ENCODE data around the gene NUMB.
"Not testable (repeated sequence)": the region's sequence is repeated elsewhere in the genome, so short reads cannot be mapped to it uniquely, and the experiment has no call there.

The NUMB gene

DNA sequence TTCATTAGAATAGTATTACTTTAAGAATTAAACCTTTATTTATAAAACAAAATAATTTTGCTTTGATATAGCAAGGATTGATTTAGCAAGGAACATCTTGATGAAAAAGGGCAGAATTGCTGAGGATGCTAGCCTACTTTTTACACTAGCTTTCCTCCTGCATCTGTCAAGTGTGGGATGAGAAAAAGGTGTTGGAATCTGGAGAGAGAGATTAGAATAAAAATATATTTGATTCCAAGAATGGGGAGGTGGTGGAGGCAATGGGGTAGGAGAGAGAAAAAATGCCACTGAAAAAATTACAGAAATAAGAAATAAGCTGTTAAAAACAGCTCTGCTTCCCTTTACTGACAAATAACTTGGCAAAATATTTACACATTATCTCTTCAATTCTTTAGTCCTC is 98.9 kb downstream of the NUMB start:
- DNase-seq (ENCODE audit: low spot score): no peak

GRCh38 chr14:73358187-73358586 is 100.2 kb downstream of the NUMB start:
- no peak for DNase-seq (ENCODE audit: low spot score)

- not testable (repeated sequence) for DNase-seq (ENCODE audit: low spot score)
Measured at GRCh38 chr14:73349091-73349490, 109.3 kb downstream of the NUMB start.

DNA sequence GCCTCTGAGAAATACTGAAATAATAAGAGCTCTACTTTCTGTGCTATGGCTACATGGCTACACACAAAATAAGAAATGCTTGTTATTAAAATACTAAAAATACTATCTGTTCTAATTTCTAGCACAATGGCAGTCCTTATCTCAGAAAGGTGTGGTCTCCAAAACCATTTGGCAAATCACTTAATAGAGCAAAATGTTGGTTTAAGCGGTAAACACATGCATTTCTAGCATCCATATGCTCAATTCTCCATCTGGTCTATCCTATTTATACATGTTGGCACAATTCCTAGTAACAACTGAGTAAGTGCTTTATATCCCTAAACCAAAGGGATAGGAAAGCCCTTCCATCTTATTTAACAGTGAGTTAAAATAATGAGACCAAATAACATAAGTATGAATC is 114.0 kb downstream of the NUMB start:
- DNase-seq (ENCODE audit: low spot score): no peak

GRCh38 chr14:73342670-73343069 is 115.7 kb downstream of the NUMB start:
- DNase-seq (ENCODE audit: low spot score): no peak

DNA sequence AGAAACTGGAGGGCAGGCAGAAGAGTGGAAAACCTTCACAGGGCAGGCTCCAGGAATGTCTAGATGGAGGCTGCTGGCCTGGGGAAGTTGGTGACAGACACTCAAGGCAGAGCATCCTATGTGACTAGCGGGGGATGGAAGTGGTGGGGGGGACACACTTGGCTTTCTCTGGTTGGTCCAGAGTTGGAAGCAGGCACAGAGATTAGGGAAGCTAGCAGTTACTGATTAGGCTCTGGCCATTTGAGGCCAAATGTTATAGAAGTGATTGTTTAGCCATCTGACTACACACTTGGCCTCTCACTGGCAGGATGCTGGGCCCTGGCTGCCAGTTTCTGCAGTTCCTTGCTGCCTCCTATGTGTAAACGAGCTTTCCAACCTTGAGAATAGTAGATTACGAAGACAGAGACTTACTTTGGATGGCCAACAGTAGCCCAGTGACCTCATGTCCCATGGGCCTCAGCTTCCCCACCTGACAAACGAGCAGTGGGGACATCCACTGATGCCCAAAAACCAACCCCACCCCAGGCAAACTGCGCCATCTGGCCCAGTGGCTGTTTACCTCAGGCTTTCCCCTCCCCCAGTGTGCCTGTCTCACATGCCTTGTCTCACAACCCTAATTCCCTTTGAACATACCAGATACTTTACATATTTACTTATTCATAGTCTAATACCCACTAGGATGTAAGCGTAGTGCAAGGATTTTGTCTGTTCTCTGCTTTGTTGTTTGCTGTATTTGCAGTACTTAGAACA is 118.3 kb downstream of the NUMB start:
- no peak for DNase-seq (ENCODE audit: low spot score)

- no peak for DNase-seq (ENCODE audit: low spot score)
Measured at GRCh38 chr14:73339206-73339605, 119.1 kb downstream of the NUMB start.

- DNase-seq (ENCODE audit: low spot score): no peak
Measured at GRCh38 chr14:73338551-73338950, 119.8 kb downstream of the NUMB start.

DNA sequence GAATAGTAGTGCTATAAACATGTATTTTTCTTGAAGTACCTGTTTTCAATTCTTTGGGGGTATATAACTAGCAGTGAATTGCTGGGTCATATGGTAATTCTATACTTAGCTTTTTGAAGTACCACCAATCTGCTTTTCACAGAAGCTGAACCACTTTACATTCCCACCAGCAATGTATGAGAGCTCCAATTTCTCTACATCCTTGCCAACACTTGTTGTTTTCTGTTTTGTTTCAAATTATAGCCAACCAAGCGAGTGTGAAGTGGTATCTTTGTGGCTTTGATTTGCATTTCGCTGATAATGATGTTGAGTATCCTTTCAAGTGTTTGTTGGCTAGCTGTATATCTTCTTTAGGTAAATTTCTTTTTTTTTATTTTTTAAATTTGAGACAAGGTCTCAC is 125.3 kb downstream of the NUMB start:
- no peak for DNase-seq (ENCODE audit: low spot score)

DNA sequence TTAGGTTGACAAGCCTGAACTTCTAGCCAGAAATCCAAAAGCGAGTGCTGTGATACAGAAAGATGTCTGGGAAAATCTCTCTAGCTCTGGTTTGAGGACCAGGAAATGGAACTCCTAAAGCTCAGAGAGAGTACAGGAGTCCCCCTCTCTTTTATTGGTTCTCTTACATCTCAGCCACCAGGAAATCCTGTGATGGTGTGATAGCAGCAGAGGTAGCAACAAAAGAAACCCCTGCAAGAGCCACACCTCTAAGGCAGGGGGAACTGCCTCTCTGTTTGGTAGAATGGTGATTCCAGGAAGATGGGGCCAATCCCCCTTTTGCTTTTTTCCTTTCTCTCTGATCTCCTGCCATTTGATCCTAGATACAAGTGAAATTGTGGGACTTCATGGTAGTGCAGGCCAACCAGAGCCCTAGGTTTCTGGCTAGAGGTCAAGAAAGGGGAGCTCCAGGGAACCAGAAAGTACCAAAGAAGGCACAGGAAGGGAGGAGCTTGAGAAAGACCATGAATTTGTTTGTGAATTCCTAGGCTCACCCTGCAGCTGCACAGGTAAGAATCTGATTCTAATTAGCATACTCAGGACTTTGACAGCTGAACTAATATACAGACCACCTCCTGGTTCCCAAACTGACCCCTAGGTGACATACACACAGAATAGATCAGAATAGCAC is 132.6 kb downstream of the NUMB start:
- no peak for DNase-seq (ENCODE audit: low spot score)

GRCh38 chr14:73325063-73325462 is 133.3 kb downstream of the NUMB start:
- no peak for DNase-seq (ENCODE audit: low spot score)

GRCh38 chr14:73324533-73324932 is 133.8 kb downstream of the NUMB start:
- no peak for DNase-seq (ENCODE audit: low spot score)

GRCh38 chr14:73323896-73324399 is 134.4 kb downstream of the NUMB start:
- DNase-seq (ENCODE audit: low spot score): no peak

GRCh38 chr14:73313151-73313550 is 145.2 kb downstream of the NUMB start:
- DNase-seq (ENCODE audit: low spot score): no peak

DNA sequence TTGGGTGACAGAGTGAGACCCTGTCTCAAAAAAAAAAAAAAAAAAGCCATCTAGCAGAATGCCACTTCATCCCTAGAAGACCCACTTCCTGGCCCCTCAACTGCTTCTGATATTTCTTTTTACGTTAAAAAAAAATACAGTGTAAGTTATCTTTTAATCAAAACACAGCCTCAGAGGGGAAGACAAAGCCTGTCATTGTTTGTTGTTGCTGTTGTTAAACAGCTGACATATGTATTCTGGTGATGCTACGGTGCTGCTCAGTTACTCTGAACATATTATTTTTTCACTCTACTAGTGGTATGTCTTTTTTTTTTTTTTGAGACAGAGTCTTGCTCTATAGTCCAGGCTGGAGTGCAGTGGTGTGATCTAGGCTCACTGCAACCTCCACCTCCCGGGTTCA is 145.7 kb downstream of the NUMB start:
- DNase-seq (ENCODE audit: low spot score): no peak

- DNase-seq (ENCODE audit: low spot score): no peak
Measured at GRCh38 chr14:73311708-73312030, 146.7 kb downstream of the NUMB start.

DNA sequence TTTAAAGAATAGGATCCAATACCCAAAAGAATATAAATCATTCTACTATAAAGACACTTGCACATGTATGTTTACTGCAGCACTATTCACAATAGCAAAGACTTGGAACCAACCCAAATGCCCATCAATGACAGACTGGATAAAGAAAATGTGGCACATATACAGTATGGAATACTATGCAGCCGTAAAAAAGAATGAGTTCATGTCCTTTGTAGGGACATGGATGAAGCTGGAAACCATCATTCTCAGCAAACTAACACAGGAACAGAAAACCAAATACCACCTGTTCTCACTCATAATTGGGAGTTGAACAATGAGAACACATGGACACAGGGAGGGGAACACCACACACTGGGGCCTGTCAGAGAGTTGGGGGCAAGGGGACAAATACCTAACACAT is 149.1 kb downstream of the NUMB start:
- not testable (repeated sequence) for DNase-seq (ENCODE audit: low spot score)

GRCh38 chr14:73307261-73307660 is 151.1 kb downstream of the NUMB start:
- no peak for DNase-seq (ENCODE audit: low spot score)

DNA sequence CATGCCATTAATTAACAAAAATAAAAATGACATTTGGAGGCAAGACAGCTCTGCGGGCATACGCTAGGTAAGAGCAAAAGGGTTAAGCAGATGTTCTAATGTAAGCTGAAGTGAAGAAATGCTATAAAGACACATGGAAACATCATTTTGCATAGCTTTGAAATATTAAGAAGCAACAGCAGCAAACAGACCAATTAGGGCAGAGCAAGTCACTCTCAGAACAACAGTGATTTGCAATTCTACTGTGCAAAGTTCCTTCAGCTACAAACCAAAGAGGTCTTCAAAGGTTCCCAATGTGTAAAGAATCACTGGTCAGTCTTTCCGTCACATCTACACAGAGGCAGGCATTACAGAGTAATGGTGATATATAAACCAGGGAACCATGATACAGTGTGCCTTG is 152.8 kb downstream of the NUMB start:
- DNase-seq (ENCODE audit: low spot score): no peak

- DNase-seq (ENCODE audit: low spot score): peak; percentile 62
Measured at GRCh38 chr14:73295198-73295796, 163.0 kb downstream of the NUMB start.

GRCh38 chr14:73293782-73294781 is 164.3 kb downstream of the NUMB start:
- DNase-seq (ENCODE audit: low spot score): no peak

DNA sequence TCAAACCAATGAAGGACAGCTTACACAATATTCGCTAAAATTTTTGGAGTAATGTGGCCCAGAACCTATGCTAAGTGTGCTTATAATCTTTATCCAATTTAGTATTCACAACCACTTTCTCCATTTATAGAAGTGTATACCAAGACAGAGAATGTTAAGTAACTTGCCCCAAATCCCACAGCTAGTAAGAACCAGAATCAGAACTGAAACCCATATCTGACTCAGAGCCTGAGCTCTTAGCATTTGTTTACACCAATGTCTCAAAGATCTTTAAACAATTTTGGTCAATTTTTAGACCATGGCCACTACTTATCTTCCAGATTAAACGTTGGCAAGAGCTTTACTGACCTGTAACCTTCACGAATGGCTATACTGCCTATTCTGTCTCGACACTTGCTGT is 168.1 kb downstream of the NUMB start:
- no peak for DNase-seq (ENCODE audit: low spot score)
